IMR-90 (cell line): Measurements from ENCODE around the gene PSAP. TPM values are rescaled to one million over a fixed set of nuclear protein-coding genes. Genes with fewer than 3 reads are reported as not detected.

Experiments
- ATAC-seq: fragments of 200-7000 bp; cut with Tn5 transposase; 2 replicates; pipeline ENCODE4 v1.9.1; 2020; ENCODE audit warnings: low read depth, mild to moderate bottlenecking, moderate library complexity
- BruUV-seq: library from RNA; stranded (reverse); fragments of 400-500 nt; replicated peaks from 2 replicates; lab custom pipeline; 2021; lab: Mats Ljungman, UMichigan
- CTCF ChIA-PET: fragments of 300-600 bp; formaldehyde crosslinking; extraction: SDS; loops from one replicate; lab custom pipeline; 2021; ENCODE audit warnings: antibody characterized with exemption; lab: Yijun Ruan, JAX
- POLR2A ChIA-PET: fragments of 300-600 bp; sonication (Branson Sonifier 250); formaldehyde crosslinking; loops from one replicate; lab custom pipeline; 2022; ENCODE audit warnings: antibody characterized with exemption; ENCODE audit not compliant: unreplicated experiment; lab: Charles Lee
- DNase-seq: peaks from one replicate; pipeline ENCODE4 v3.0.0; 2013
- H2AFZ ChIP-seq: replicated peaks from 2 replicates; pipeline ENCODE3; 2013; ENCODE audit warnings: low read length, mild to moderate bottlenecking; ENCODE audit not compliant: poor library complexity
- H2AK5ac ChIP-seq: 2 replicates; pipeline ENCODE4 v1.6.1; 2013; ENCODE audit warnings: low read depth, low read length, inconsistent platforms
- H2AK9ac ChIP-seq: replicated peaks from 2 replicates; pipeline ENCODE3; 2013; ENCODE audit warnings: mild to moderate bottlenecking, low read depth, low read length, moderate library complexity; ENCODE audit not compliant: poor library complexity
- H2BK120ac ChIP-seq: 2 replicates; pipeline ENCODE4 v1.6.1; 2013; ENCODE audit warnings: low read depth, low read length, inconsistent platforms
- H2BK15ac ChIP-seq: 3 replicates; pipeline ENCODE4 v1.6.1; 2013; ENCODE audit warnings: low read depth, low read length, inconsistent platforms
- H2BK20ac ChIP-seq: 2 replicates; pipeline ENCODE4 v1.6.1; 2013; ENCODE audit warnings: low read depth, mild to moderate bottlenecking, inconsistent platforms, low read length, moderate library complexity
- H2BK5ac ChIP-seq: 2 replicates; pipeline ENCODE4 v1.6.1; 2013; ENCODE audit warnings: mild to moderate bottlenecking, low read depth, low read length, inconsistent platforms; ENCODE audit not compliant: poor library complexity, severe bottlenecking
- H3K14ac ChIP-seq: replicated peaks from 2 replicates; pipeline ENCODE4 v1.6.1; 2013; ENCODE audit warnings: low read depth, low read length, inconsistent platforms
- H3K18ac ChIP-seq: 2 replicates; pipeline ENCODE4 v1.6.1; 2013; ENCODE audit warnings: low read depth, low read length, control low read depth
- H3K23ac ChIP-seq: 2 replicates; pipeline ENCODE4 v1.6.1; 2013; ENCODE audit warnings: low read depth, low read length, inconsistent platforms
- H3K27ac ChIP-seq: 2 replicates; pipeline ENCODE4 v1.5.1; 2013; ENCODE audit warnings: mild to moderate bottlenecking, control low read depth, low read length; ENCODE audit not compliant: insufficient read depth
- H3K27me3 ChIP-seq: 2 replicates; pipeline ENCODE4 v1.6.1; 2013; ENCODE audit warnings: low read length; ENCODE audit not compliant: control insufficient read depth, insufficient read depth
- H3K36me3 ChIP-seq: 2 replicates; pipeline ENCODE4 v1.6.1; 2013; ENCODE audit warnings: low read length, mixed read lengths; ENCODE audit not compliant: control insufficient read depth, insufficient read depth
- H3K4ac ChIP-seq: 2 replicates; pipeline ENCODE4 v1.6.1; 2013; ENCODE audit warnings: low read depth, low read length, inconsistent platforms
- H3K4me1 ChIP-seq: 2 replicates; pipeline ENCODE4 v1.6.1; 2013; ENCODE audit warnings: low read length, mixed read lengths; ENCODE audit not compliant: control insufficient read depth, insufficient read depth
- H3K4me2 ChIP-seq: 2 replicates; pipeline ENCODE4 v1.6.1; 2013; ENCODE audit warnings: low read depth, mild to moderate bottlenecking, control low read depth, low read length, moderate library complexity
- H3K4me3 ChIP-seq: 2 replicates; pipeline ENCODE4 v1.5.1; 2013; ENCODE audit warnings: low read depth, mild to moderate bottlenecking, control low read depth, low read length, moderate library complexity; ENCODE audit not compliant: insufficient read depth
- H3K56ac ChIP-seq: 2 replicates; pipeline ENCODE4 v1.6.1; 2013; ENCODE audit warnings: low read length, inconsistent platforms; ENCODE audit not compliant: insufficient read depth; ENCODE audit errors: extremely low read depth
- H3K79me1 ChIP-seq, 2 experiments: 2 replicates each; pipeline ENCODE4 v1.6.1; 2013; ENCODE audit warnings: low read length in 2 of 2, inconsistent platforms in 1 of 2, low read depth in 1 of 2
- H3K9ac ChIP-seq: 2 replicates; pipeline ENCODE4 v1.6.1; 2013; ENCODE audit warnings: low read depth, low read length, control low read depth
- H3K9me1 ChIP-seq: 2 replicates; pipeline ENCODE4 v1.6.1; 2013; ENCODE audit warnings: low read length, inconsistent platforms; ENCODE audit not compliant: insufficient read depth
- H3K9me3 ChIP-seq: 2 replicates; pipeline ENCODE4 v1.6.1; 2013; ENCODE audit warnings: low read length; ENCODE audit not compliant: control insufficient read depth, insufficient read depth
- H4K20me1 ChIP-seq: 2 replicates; pipeline ENCODE4 v1.6.1; 2013; ENCODE audit warnings: low read length, inconsistent platforms; ENCODE audit not compliant: insufficient read depth
- H4K5ac ChIP-seq: 2 replicates; pipeline ENCODE4 v1.6.1; 2013; ENCODE audit warnings: mild to moderate bottlenecking, low read depth, low read length, control low read depth
- H4K8ac ChIP-seq, 2 experiments: 2 replicates each; pipeline ENCODE4 v1.6.1; 2013; ENCODE audit warnings: low read depth in 2 of 2, low read length in 2 of 2, control low read depth in 1 of 2, inconsistent platforms in 1 of 2
- H4K91ac ChIP-seq: 2 replicates; pipeline ENCODE4 v1.6.1; 2013; ENCODE audit warnings: low read depth, low read length, inconsistent platforms; ENCODE audit not compliant: insufficient read depth
- BHLHE40 ChIP-seq: fragments of 150-350 bp; IDR thresholded peaks from 2 replicates; pipeline ENCODE4 v1.6.1; 2016; ENCODE audit warnings: mild to moderate bottlenecking, low read depth, low read length
- CEBPB ChIP-seq: IDR thresholded peaks from 2 replicates; pipeline ENCODE4 v1.6.1; 2012; ENCODE audit warnings: low read depth, low read length, improper control_type of control experiment
- CHD1 ChIP-seq: IDR thresholded peaks from 2 replicates; pipeline ENCODE4 v1.6.1; 2012; ENCODE audit warnings: low read depth, low read length, improper control_type of control experiment
- FOS ChIP-seq: fragments of 150-350 bp; IDR thresholded peaks from 2 replicates; pipeline ENCODE4 v1.6.1; 2016; ENCODE audit warnings: low read depth, low read length
- MAFK ChIP-seq: IDR thresholded peaks from 2 replicates; pipeline ENCODE4 v1.6.1; 2012; ENCODE audit warnings: low read depth, low read length, improper control_type of control experiment
- MAZ ChIP-seq: IDR thresholded peaks from 2 replicates; pipeline ENCODE4 v1.6.1; 2012; ENCODE audit warnings: low read depth, mild to moderate bottlenecking, low read length, improper control_type of control experiment, moderate library complexity, borderline replicate concordance
- MXI1 ChIP-seq: IDR thresholded peaks from 2 replicates; pipeline ENCODE4 v1.6.1; 2012; ENCODE audit warnings: low read depth, mild to moderate bottlenecking, low read length, moderate library complexity, borderline replicate concordance
- NFE2L2 ChIP-seq: fragments of 150-350 bp; IDR thresholded peaks from 2 replicates; pipeline ENCODE4 v1.6.1; 2016; ENCODE audit warnings: low read depth, mild to moderate bottlenecking, low read length
- POLR2A ChIP-seq: IDR thresholded peaks from 2 replicates; pipeline ENCODE4 v1.6.1; 2012; ENCODE audit warnings: mild to moderate bottlenecking, low read depth, low read length
- RAD21 ChIP-seq: IDR thresholded peaks from 2 replicates; pipeline ENCODE4 v1.6.1; 2012; ENCODE audit warnings: low read length, improper control_type of control experiment
- RCOR1 ChIP-seq: IDR thresholded peaks from 2 replicates; pipeline ENCODE4 v1.6.1; 2012; ENCODE audit warnings: mild to moderate bottlenecking, low read length, improper control_type of control experiment; ENCODE audit not compliant: insufficient replicate concordance
- RFX5 ChIP-seq: IDR thresholded peaks from 2 replicates; pipeline ENCODE4 v1.8.0; 2012; ENCODE audit warnings: low read depth, mild to moderate bottlenecking, low read length, moderate library complexity
- SMC3 ChIP-seq: fragments of 150-350 bp; IDR thresholded peaks from 2 replicates; pipeline ENCODE4 v1.6.1; 2016; ENCODE audit warnings: low read depth, mild to moderate bottlenecking, antibody characterized with exemption, low read length, moderate library complexity
- WGBS, 2 experiments: methylation state at CpG; one replicate each; pipeline versions ENCODE4 v1.1.5 to v1.1.7; 2013; ENCODE audit warnings: missing lambda C conversion rate in 2 of 2; ENCODE audit not compliant: insufficient read length in 1 of 2; ENCODE audit errors: extremely low coverage in 2 of 2; 5-methylcytosine and 5-hydroxymethylcytosine counted together
- dilution Hi-C: fragments of 300-500 bp; cut with HindIII; formaldehyde crosslinking; loops from one replicate; pipeline ENCODE4 v1.14.3; 2018; ENCODE audit warnings: low sequenced_read_pairs; ENCODE audit not compliant: unreplicated experiment
- in situ Hi-C: fragments of 300-500 bp; cut with MboI; formaldehyde crosslinking; loops from 3 replicates; pipeline ENCODE4 v1.14.3; 2019; ENCODE audit warnings: low sequenced_read_pairs, inconsistent platforms, mixed read lengths
- intact Hi-C: fragments of 100-400 bp; cut with micrococcal nuclease; formaldehyde crosslinking; loops from 2 replicates; pipeline ENCODE4 v1.10.0; 2022
- polyA plus RNA-seq, 3 experiments: library from polyadenylated mRNA; depleted of rRNA; stranded (reverse); fragments of >200 nt; gene quantifications; 2 replicates each; pipeline ENCODE4 v1.2.3, GENCODE V29; 2012; ENCODE audit warnings: low replicate concordance in 1 of 3
- total RNA-seq: library from RNA; depleted of rRNA; stranded (reverse); fragments of >200 nt; gene quantifications from 2 replicates; pipeline ENCODE4 v1.2.3, GENCODE V29; 2012
- TF ChIP-seq, protein P1 (sequence below): fragments of 150-350 bp; IDR thresholded peaks from 2 replicates; pipeline ENCODE4 v1.6.1; 2016; ENCODE audit warnings: low read depth, mild to moderate bottlenecking, low read length, moderate library complexity, borderline replicate concordance
- TF ChIP-seq, protein P2 (sequence below): conservative IDR thresholded peaks from 2 replicates; pipeline ENCODE4 v1.5.1; 2012; ENCODE audit warnings: mild to moderate bottlenecking, low read depth, low read length, improper control_type of control experiment
- TF ChIP-seq, protein P3 (sequence below): fragments of 150-350 bp; IDR thresholded peaks from 2 replicates; pipeline ENCODE4 v1.6.1; 2017; ENCODE audit warnings: mild to moderate bottlenecking, antibody characterized with exemption, low read length, low read depth

Gene PSAP
- total and polyA plus RNA-seq, 2 of the 4 experiments (the other 2 are of a cell fraction), result 216 to 876 TPM

DNA sequence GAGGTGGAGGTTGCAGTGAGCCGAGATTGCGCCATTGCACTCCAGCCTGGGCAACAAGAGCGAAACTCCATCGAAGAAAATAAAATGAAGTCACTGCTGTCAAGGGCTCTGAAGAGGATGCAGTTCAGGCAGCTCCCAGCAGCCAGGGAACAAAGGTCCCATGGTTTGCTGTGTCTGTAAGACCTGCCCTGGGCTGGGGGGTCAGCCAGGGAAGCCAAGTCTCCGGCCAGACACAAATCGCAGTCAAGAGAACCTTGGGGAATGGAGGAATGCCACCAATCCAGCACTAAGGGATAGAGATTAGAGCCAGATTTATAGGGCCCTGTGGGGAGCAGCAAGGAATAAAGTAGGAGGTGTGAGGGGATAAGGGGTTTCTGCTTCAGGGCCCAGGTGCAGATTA lies 48.8 kb downstream of the PSAP start:
- no peak overlapping the region for H3K4me3 ChIP-seq
- no peak overlapping the region for H3K14ac ChIP-seq
- in situ Hi-C loops (no loop called here), intact Hi-C loops (no loop called here), dilution Hi-C loops (no loop called here)
- H2BK20ac ChIP-seq, result no peak overlapping the region
- ATAC-seq, result no peak
- H3K4ac ChIP-seq, result no peak overlapping the region
- H3K23ac ChIP-seq, result no peak overlapping the region
- no TSS peak for BruUV-seq
- H3K4me1 ChIP-seq, result no peaks in the 10 kb centered on the region
- H2AK9ac ChIP-seq, result no peak overlapping the region
- POLR2A ChIA-PET, result no interaction called here
- H3K56ac ChIP-seq, result no peak overlapping the region
- no peak overlapping the region for H3K4me2 ChIP-seq
- H4K8ac ChIP-seq, result no peak overlapping the region
- H4K91ac ChIP-seq, result no peak overlapping the region
- H2AFZ ChIP-seq, result no peak overlapping the region
- H3K36me3 ChIP-seq, result no peaks in the 10 kb centered on the region
- H2AK5ac ChIP-seq, result no peak overlapping the region
- H4K20me1 ChIP-seq, result no peaks in the 10 kb centered on the region
- H3K9me1 ChIP-seq, result no peaks in the 10 kb centered on the region
- H3K18ac ChIP-seq, result no peak overlapping the region
- no peaks in the 10 kb centered on the region for H3K9me3 ChIP-seq
- CTCF ChIA-PET, result no interaction called here
- no peak overlapping the region for H4K5ac ChIP-seq
- no peak overlapping the region for H2BK15ac ChIP-seq
- DNase-seq, result no peak
- H3K79me1 ChIP-seq, result no peaks in the 10 kb centered on the region
- H2BK5ac ChIP-seq, result no peak overlapping the region
- WGBS, 2 experiments, result 90% methylated on average over 4 of the region's 6 CpGs; no CpG with 5 or more reads in 1 of the 2 experiments
- no peak overlapping the region for H3K27ac ChIP-seq
- H3K27me3 ChIP-seq, result peaks cover 34% of the 10 kb centered on the region
- TF ChIP-seq NFE2L2, result no peak
- no peak for TF ChIP-seq RAD21
- no peak for TF ChIP-seq MXI1
- TF ChIP-seq, protein P1, sequence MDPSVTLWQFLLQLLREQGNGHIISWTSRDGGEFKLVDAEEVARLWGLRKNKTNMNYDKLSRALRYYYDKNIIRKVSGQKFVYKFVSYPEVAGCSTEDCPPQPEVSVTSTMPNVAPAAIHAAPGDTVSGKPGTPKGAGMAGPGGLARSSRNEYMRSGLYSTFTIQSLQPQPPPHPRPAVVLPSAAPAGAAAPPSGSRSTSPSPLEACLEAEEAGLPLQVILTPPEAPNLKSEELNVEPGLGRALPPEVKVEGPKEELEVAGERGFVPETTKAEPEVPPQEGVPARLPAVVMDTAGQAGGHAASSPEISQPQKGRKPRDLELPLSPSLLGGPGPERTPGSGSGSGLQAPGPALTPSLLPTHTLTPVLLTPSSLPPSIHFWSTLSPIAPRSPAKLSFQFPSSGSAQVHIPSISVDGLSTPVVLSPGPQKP, result no peak
- TF ChIP-seq FOS, result no peak
- TF ChIP-seq, protein P2, sequence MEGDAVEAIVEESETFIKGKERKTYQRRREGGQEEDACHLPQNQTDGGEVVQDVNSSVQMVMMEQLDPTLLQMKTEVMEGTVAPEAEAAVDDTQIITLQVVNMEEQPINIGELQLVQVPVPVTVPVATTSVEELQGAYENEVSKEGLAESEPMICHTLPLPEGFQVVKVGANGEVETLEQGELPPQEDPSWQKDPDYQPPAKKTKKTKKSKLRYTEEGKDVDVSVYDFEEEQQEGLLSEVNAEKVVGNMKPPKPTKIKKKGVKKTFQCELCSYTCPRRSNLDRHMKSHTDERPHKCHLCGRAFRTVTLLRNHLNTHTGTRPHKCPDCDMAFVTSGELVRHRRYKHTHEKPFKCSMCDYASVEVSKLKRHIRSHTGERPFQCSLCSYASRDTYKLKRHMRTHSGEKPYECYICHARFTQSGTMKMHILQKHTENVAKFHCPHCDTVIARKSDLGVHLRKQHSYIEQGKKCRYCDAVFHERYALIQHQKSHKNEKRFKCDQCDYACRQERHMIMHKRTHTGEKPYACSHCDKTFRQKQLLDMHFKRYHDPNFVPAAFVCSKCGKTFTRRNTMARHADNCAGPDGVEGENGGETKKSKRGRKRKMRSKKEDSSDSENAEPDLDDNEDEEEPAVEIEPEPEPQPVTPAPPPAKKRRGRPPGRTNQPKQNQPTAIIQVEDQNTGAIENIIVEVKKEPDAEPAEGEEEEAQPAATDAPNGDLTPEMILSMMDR, result no peak
- TF ChIP-seq MAZ, result no peak
- no peak for TF ChIP-seq POLR2A
- TF ChIP-seq RFX5, result no peak
- TF ChIP-seq CHD1, result no peak
- TF ChIP-seq SMC3, result no peak
- TF ChIP-seq MAFK, result no peak
- TF ChIP-seq BHLHE40, result no peak
- TF ChIP-seq RCOR1, result no peak
- TF ChIP-seq, protein P3, sequence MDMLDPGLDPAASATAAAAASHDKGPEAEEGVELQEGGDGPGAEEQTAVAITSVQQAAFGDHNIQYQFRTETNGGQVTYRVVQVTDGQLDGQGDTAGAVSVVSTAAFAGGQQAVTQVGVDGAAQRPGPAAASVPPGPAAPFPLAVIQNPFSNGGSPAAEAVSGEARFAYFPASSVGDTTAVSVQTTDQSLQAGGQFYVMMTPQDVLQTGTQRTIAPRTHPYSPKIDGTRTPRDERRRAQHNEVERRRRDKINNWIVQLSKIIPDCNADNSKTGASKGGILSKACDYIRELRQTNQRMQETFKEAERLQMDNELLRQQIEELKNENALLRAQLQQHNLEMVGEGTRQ, result no peak
- no peak for TF ChIP-seq CEBPB
- no peak overlapping the region for H3K9ac ChIP-seq
- H2BK120ac ChIP-seq, result no peak overlapping the region
